Astrocyte (in vitro differentiated cells and primary cell): Measurements from ENCODE around the gene CPA2. TPM values are rescaled to one million over a fixed set of nuclear protein-coding genes. Genes with fewer than 3 reads are reported as not detected.

Experiments
- DNase-seq: peaks from one replicate; pipeline ENCODE4 v3.0.0-alpha.2; 2010; ENCODE audit warnings: low read depth
- FAIRE-seq: peaks from 2 replicates; lab custom pipeline; 2011; peaks lifted over from hg19 to GRCh38; lab: Jason Lieb, UNC
- H2AFZ ChIP-seq: 2 replicates; pipeline ENCODE4 v1.6.0; 2012; ENCODE audit warnings: low read depth, low read length, inconsistent platforms
- H3K27ac ChIP-seq: 2 replicates; pipeline ENCODE4 v1.5.1; 2011; ENCODE audit warnings: low read depth, low read length, inconsistent platforms
- H3K27me3 ChIP-seq: 2 replicates; pipeline ENCODE4 v1.6.0; 2011; ENCODE audit warnings: low read length, inconsistent platforms; ENCODE audit not compliant: insufficient read depth
- H3K36me3 ChIP-seq: 2 replicates; pipeline ENCODE4 v1.5.1; 2011; ENCODE audit warnings: low read length, inconsistent platforms; ENCODE audit not compliant: insufficient read depth
- H3K4me1 ChIP-seq: 2 replicates; pipeline ENCODE4 v1.5.1; 2011; ENCODE audit warnings: low read length, inconsistent platforms; ENCODE audit not compliant: insufficient read depth
- H3K4me2 ChIP-seq: 2 replicates; pipeline ENCODE4 v1.6.0; 2012; ENCODE audit warnings: low read length, inconsistent platforms
- H3K4me3 ChIP-seq: 2 replicates; pipeline ENCODE4 v1.5.1; 2011; ENCODE audit warnings: low read depth, mild to moderate bottlenecking, low read length, inconsistent platforms; ENCODE audit not compliant: insufficient read depth
- H3K79me2 ChIP-seq: 2 replicates; pipeline ENCODE4 v1.6.0; 2012; ENCODE audit warnings: mild to moderate bottlenecking, low read length, inconsistent platforms; ENCODE audit not compliant: insufficient read depth
- H3K9ac ChIP-seq: 2 replicates; pipeline ENCODE4 v1.6.0; 2012; ENCODE audit warnings: mild to moderate bottlenecking, low read length, inconsistent platforms
- H3K9me3 ChIP-seq: 2 replicates; pipeline ENCODE4 v1.5.1; 2012; ENCODE audit warnings: low read depth, mild to moderate bottlenecking, low read length, inconsistent platforms; ENCODE audit not compliant: insufficient read depth
- H4K20me1 ChIP-seq: 2 replicates; pipeline ENCODE4 v1.6.0; 2012; ENCODE audit warnings: low read length, inconsistent platforms; ENCODE audit not compliant: insufficient read depth
- H3K27ac Mint-ChIP-seq: one replicate; pipeline ENCODE4 v1.8.0; 2021; ENCODE audit warnings: mild to moderate bottlenecking, mixed read lengths; ENCODE audit not compliant: unreplicated experiment
- H3K27me3 Mint-ChIP-seq: one replicate; pipeline ENCODE4 v1.8.0; 2021; ENCODE audit warnings: low read depth, mixed read lengths; ENCODE audit not compliant: unreplicated experiment
- H3K36me3 Mint-ChIP-seq: one replicate; pipeline ENCODE4 v1.8.0; 2021; ENCODE audit warnings: low read depth, mixed read lengths; ENCODE audit not compliant: unreplicated experiment
- H3K4me1 Mint-ChIP-seq: one replicate; pipeline ENCODE4 v1.8.0; 2021; ENCODE audit warnings: low read depth, mixed read lengths; ENCODE audit not compliant: unreplicated experiment
- H3K4me3 Mint-ChIP-seq: one replicate; pipeline ENCODE4 v1.8.0; 2021; ENCODE audit warnings: mild to moderate bottlenecking, moderate library complexity, mixed read lengths; ENCODE audit not compliant: unreplicated experiment
- H3K9me3 Mint-ChIP-seq: one replicate; pipeline ENCODE4 v1.8.0; 2021; ENCODE audit warnings: mild to moderate bottlenecking, mixed read lengths; ENCODE audit not compliant: unreplicated experiment
- CTCF ChIP-seq: IDR thresholded peaks from 2 replicates; pipeline ENCODE4 v1.5.1; 2011; ENCODE audit warnings: low read depth, mild to moderate bottlenecking, inconsistent platforms, low read length, moderate library complexity; ENCODE audit not compliant: insufficient read depth
- EZH2 ChIP-seq: IDR thresholded peaks from 2 replicates; pipeline ENCODE4 v1.6.1; 2012; ENCODE audit warnings: mild to moderate bottlenecking, low read length, inconsistent platforms; ENCODE audit not compliant: insufficient read depth
- total RNA-seq: library from RNA; stranded (reverse); gene quantifications from 2 replicates; pipeline ENCODE4 v1.2.1, GENCODE V29; 2021

CPA2 gene
- total RNA-seq, 1 donor from 2014 or later: not detected

GRCh38 chr7:130292682-130293257, 26.1 kb downstream of the CPA2 start, which contains the start of gene CPA4:
CPA4 (plus strand) TSS chr7:130293161; CDS start chr7:130293181, 20 bp downstream.
- no peaks in the 10 kb centered on the region for H4K20me1 ChIP-seq
- no peaks in the 10 kb centered on the region for H3K27me3 Mint-ChIP-seq
- peak within 1 kb of the TSS; percentile 52 for H3K4me3 ChIP-seq
- H3K4me2 ChIP-seq: peak within 1 kb of the TSS; percentile 79
- H3K79me2 ChIP-seq: peaks cover 27% of the 10 kb centered on the region
- no peaks in the 10 kb centered on the region for H3K9me3 ChIP-seq
- H3K9me3 Mint-ChIP-seq: peaks cover 7% of the 10 kb centered on the region
- H2AFZ ChIP-seq: no peak within 1 kb of the TSS
- H3K27me3 ChIP-seq: no peaks in the 10 kb centered on the region
- H3K27ac Mint-ChIP-seq: peak within 1 kb of the TSS; percentile 82
- FAIRE-seq: peak; percentile 32
- H3K36me3 ChIP-seq: no peaks in the 10 kb centered on the region
- peak; percentile 100 for DNase-seq
- H3K27ac ChIP-seq: peak within 1 kb of the TSS; percentile 88
- peaks cover 5% of the 10 kb centered on the region for H3K36me3 Mint-ChIP-seq
- peaks cover 41% of the 10 kb centered on the region for H3K4me1 ChIP-seq
- H3K4me3 Mint-ChIP-seq: peak within 1 kb of the TSS; percentile 51
- H3K9ac ChIP-seq: peak within 1 kb of the TSS; percentile 64
- TF ChIP-seq EZH2 (no peak), CTCF (no peak)
- H3K4me1 Mint-ChIP-seq: peaks cover 41% of the 10 kb centered on the region

GRCh38 chr7:130293521-130293920, 26.9 kb downstream of the CPA2 start:
- peak overlapping the region; percentile 82 for H3K27ac Mint-ChIP-seq
- peak overlapping the region; percentile 79 for H3K4me2 ChIP-seq
- H3K36me3 ChIP-seq: no peaks in the 10 kb centered on the region
- H3K4me1 Mint-ChIP-seq: peaks cover 41% of the 10 kb centered on the region
- peak overlapping the region; percentile 52 for H3K4me3 ChIP-seq
- H3K27me3 ChIP-seq: no peaks in the 10 kb centered on the region
- no peaks in the 10 kb centered on the region for H3K27me3 Mint-ChIP-seq
- H3K9me3 Mint-ChIP-seq: peaks cover 7% of the 10 kb centered on the region
- H3K9me3 ChIP-seq: no peaks in the 10 kb centered on the region
- TF ChIP-seq EZH2: no peak
- no peak for TF ChIP-seq CTCF
- H4K20me1 ChIP-seq: no peaks in the 10 kb centered on the region
- peak overlapping the region; percentile 88 for H3K27ac ChIP-seq
- peak overlapping the region; percentile 64 for H3K9ac ChIP-seq
- DNase-seq (no peak), FAIRE-seq (no peak)
- peaks cover 41% of the 10 kb centered on the region for H3K4me1 ChIP-seq
- peaks cover 27% of the 10 kb centered on the region for H3K79me2 ChIP-seq
- H3K36me3 Mint-ChIP-seq: peaks cover 5% of the 10 kb centered on the region
- no peak overlapping the region for H2AFZ ChIP-seq
- H3K4me3 Mint-ChIP-seq: peak overlapping the region; percentile 51

- FAIRE-seq (no peak), DNase-seq (peak; percentile 78)
- Histone ChIP-seq H3K79me2 (peaks cover 27% of the 10 kb centered on the region), H3K4me3 (peak overlapping the region; percentile 52), H3K4me1 (peaks cover 36% of the 10 kb centered on the region), H3K4me2 (peak overlapping the region; percentile 79), H3K27ac (peak overlapping the region; percentile 88), H3K36me3 (peaks cover 8% of the 10 kb centered on the region), H2AFZ (no peak overlapping the region), H4K20me1 (no peaks in the 10 kb centered on the region), H3K9me3 (no peaks in the 10 kb centered on the region), H3K9ac (peak overlapping the region; percentile 64), H3K27me3 (no peaks in the 10 kb centered on the region)
- no peaks in the 10 kb centered on the region for H3K27me3 Mint-ChIP-seq
- TF ChIP-seq EZH2 (no peak), CTCF (no peak)
- peaks cover 5% of the 10 kb centered on the region for H3K36me3 Mint-ChIP-seq
- H3K4me3 Mint-ChIP-seq: peak overlapping the region; percentile 51
- peak overlapping the region; percentile 69 for H3K27ac Mint-ChIP-seq
- peaks cover 7% of the 10 kb centered on the region for H3K9me3 Mint-ChIP-seq
- peaks cover 41% of the 10 kb centered on the region for H3K4me1 Mint-ChIP-seq
Measured at GRCh38 chr7:130294314-130294713, 27.7 kb downstream of the CPA2 start.
